ENCODE results near the gene SIRPG.

- no peak for TF ChIP-seq CTCF (IDR thresholded peaks at IDR 0.05)
- no peak for TF ChIP-seq POLR2A (IDR thresholded peaks at IDR 0.05)
Measured at GRCh38 chr20:1673424-1673823, 15.8 kb upstream of the SIRPG start.
